IMR-90 (cell line): ENCODE measurements around the gene APOE. TPM values are rescaled to one million over a fixed set of nuclear protein-coding genes. Genes with fewer than 3 reads are reported as not detected.

Experiments used
- ATAC-seq: fragments of 200-7000 bp; cut with Tn5 transposase; 2 replicates; pipeline ENCODE4 v1.9.1; 2020; ENCODE audit warnings: low read depth, mild to moderate bottlenecking, moderate library complexity
- BruUV-seq: library from RNA; stranded (reverse); fragments of 400-500 nt; replicated peaks from 2 replicates; lab custom pipeline; 2021; lab: Mats Ljungman, UMichigan
- CTCF ChIA-PET: fragments of 300-600 bp; formaldehyde crosslinking; extraction: SDS; loops from one replicate; lab custom pipeline; 2021; ENCODE audit warnings: antibody characterized with exemption; lab: Yijun Ruan, JAX
- POLR2A ChIA-PET: fragments of 300-600 bp; sonication (Branson Sonifier 250); formaldehyde crosslinking; loops from one replicate; lab custom pipeline; 2022; ENCODE audit warnings: antibody characterized with exemption; ENCODE audit not compliant: unreplicated experiment; lab: Charles Lee
- DNase-seq: peaks from one replicate; pipeline ENCODE4 v3.0.0; 2013
- H2AFZ ChIP-seq: replicated peaks from 2 replicates; pipeline ENCODE3; 2013; ENCODE audit warnings: low read length, mild to moderate bottlenecking; ENCODE audit not compliant: poor library complexity
- H2AK5ac ChIP-seq: 2 replicates; pipeline ENCODE4 v1.6.1; 2013; ENCODE audit warnings: low read depth, low read length, inconsistent platforms
- H2AK9ac ChIP-seq: replicated peaks from 2 replicates; pipeline ENCODE3; 2013; ENCODE audit warnings: mild to moderate bottlenecking, low read depth, low read length, moderate library complexity; ENCODE audit not compliant: poor library complexity
- H2BK120ac ChIP-seq: 2 replicates; pipeline ENCODE4 v1.6.1; 2013; ENCODE audit warnings: low read depth, low read length, inconsistent platforms
- H2BK15ac ChIP-seq: 3 replicates; pipeline ENCODE4 v1.6.1; 2013; ENCODE audit warnings: low read depth, low read length, inconsistent platforms
- H2BK20ac ChIP-seq: 2 replicates; pipeline ENCODE4 v1.6.1; 2013; ENCODE audit warnings: low read depth, mild to moderate bottlenecking, inconsistent platforms, low read length, moderate library complexity
- H2BK5ac ChIP-seq: 2 replicates; pipeline ENCODE4 v1.6.1; 2013; ENCODE audit warnings: mild to moderate bottlenecking, low read depth, low read length, inconsistent platforms; ENCODE audit not compliant: poor library complexity, severe bottlenecking
- H3K14ac ChIP-seq: replicated peaks from 2 replicates; pipeline ENCODE4 v1.6.1; 2013; ENCODE audit warnings: low read depth, low read length, inconsistent platforms
- H3K18ac ChIP-seq: 2 replicates; pipeline ENCODE4 v1.6.1; 2013; ENCODE audit warnings: low read depth, low read length, control low read depth
- H3K23ac ChIP-seq: 2 replicates; pipeline ENCODE4 v1.6.1; 2013; ENCODE audit warnings: low read depth, low read length, inconsistent platforms
- H3K27ac ChIP-seq: 2 replicates; pipeline ENCODE4 v1.5.1; 2013; ENCODE audit warnings: mild to moderate bottlenecking, control low read depth, low read length; ENCODE audit not compliant: insufficient read depth
- H3K27me3 ChIP-seq: 2 replicates; pipeline ENCODE4 v1.6.1; 2013; ENCODE audit warnings: low read length; ENCODE audit not compliant: control insufficient read depth, insufficient read depth
- H3K36me3 ChIP-seq: 2 replicates; pipeline ENCODE4 v1.6.1; 2013; ENCODE audit warnings: low read length, mixed read lengths; ENCODE audit not compliant: control insufficient read depth, insufficient read depth
- H3K4ac ChIP-seq: 2 replicates; pipeline ENCODE4 v1.6.1; 2013; ENCODE audit warnings: low read depth, low read length, inconsistent platforms
- H3K4me1 ChIP-seq: 2 replicates; pipeline ENCODE4 v1.6.1; 2013; ENCODE audit warnings: low read length, mixed read lengths; ENCODE audit not compliant: control insufficient read depth, insufficient read depth
- H3K4me2 ChIP-seq: 2 replicates; pipeline ENCODE4 v1.6.1; 2013; ENCODE audit warnings: low read depth, mild to moderate bottlenecking, control low read depth, low read length, moderate library complexity
- H3K4me3 ChIP-seq: 2 replicates; pipeline ENCODE4 v1.5.1; 2013; ENCODE audit warnings: low read depth, mild to moderate bottlenecking, control low read depth, low read length, moderate library complexity; ENCODE audit not compliant: insufficient read depth
- H3K56ac ChIP-seq: 2 replicates; pipeline ENCODE4 v1.6.1; 2013; ENCODE audit warnings: low read length, inconsistent platforms; ENCODE audit not compliant: insufficient read depth; ENCODE audit errors: extremely low read depth
- H3K79me1 ChIP-seq, 2 experiments: 2 replicates each; pipeline ENCODE4 v1.6.1; 2013; ENCODE audit warnings: low read length in 2 of 2, inconsistent platforms in 1 of 2, low read depth in 1 of 2
- H3K9ac ChIP-seq: 2 replicates; pipeline ENCODE4 v1.6.1; 2013; ENCODE audit warnings: low read depth, low read length, control low read depth
- H3K9me1 ChIP-seq: 2 replicates; pipeline ENCODE4 v1.6.1; 2013; ENCODE audit warnings: low read length, inconsistent platforms; ENCODE audit not compliant: insufficient read depth
- H3K9me3 ChIP-seq: 2 replicates; pipeline ENCODE4 v1.6.1; 2013; ENCODE audit warnings: low read length; ENCODE audit not compliant: control insufficient read depth, insufficient read depth
- H4K20me1 ChIP-seq: 2 replicates; pipeline ENCODE4 v1.6.1; 2013; ENCODE audit warnings: low read length, inconsistent platforms; ENCODE audit not compliant: insufficient read depth
- H4K5ac ChIP-seq: 2 replicates; pipeline ENCODE4 v1.6.1; 2013; ENCODE audit warnings: mild to moderate bottlenecking, low read depth, low read length, control low read depth
- H4K8ac ChIP-seq, 2 experiments: 2 replicates each; pipeline ENCODE4 v1.6.1; 2013; ENCODE audit warnings: low read depth in 2 of 2, low read length in 2 of 2, control low read depth in 1 of 2, inconsistent platforms in 1 of 2
- H4K91ac ChIP-seq: 2 replicates; pipeline ENCODE4 v1.6.1; 2013; ENCODE audit warnings: low read depth, low read length, inconsistent platforms; ENCODE audit not compliant: insufficient read depth
- BHLHE40 ChIP-seq: fragments of 150-350 bp; IDR thresholded peaks from 2 replicates; pipeline ENCODE4 v1.6.1; 2016; ENCODE audit warnings: mild to moderate bottlenecking, low read depth, low read length
- CHD1 ChIP-seq: IDR thresholded peaks from 2 replicates; pipeline ENCODE4 v1.6.1; 2012; ENCODE audit warnings: low read depth, low read length, improper control_type of control experiment
- ELK1 ChIP-seq: fragments of 150-350 bp; IDR thresholded peaks from 2 replicates; pipeline ENCODE4 v1.6.1; 2016; ENCODE audit warnings: low read depth, mild to moderate bottlenecking, low read length, moderate library complexity, borderline replicate concordance
- MAZ ChIP-seq: IDR thresholded peaks from 2 replicates; pipeline ENCODE4 v1.6.1; 2012; ENCODE audit warnings: low read depth, mild to moderate bottlenecking, low read length, improper control_type of control experiment, moderate library complexity, borderline replicate concordance
- MXI1 ChIP-seq: IDR thresholded peaks from 2 replicates; pipeline ENCODE4 v1.6.1; 2012; ENCODE audit warnings: low read depth, mild to moderate bottlenecking, low read length, moderate library complexity, borderline replicate concordance
- POLR2A ChIP-seq: IDR thresholded peaks from 2 replicates; pipeline ENCODE4 v1.6.1; 2012; ENCODE audit warnings: mild to moderate bottlenecking, low read depth, low read length
- RAD21 ChIP-seq: IDR thresholded peaks from 2 replicates; pipeline ENCODE4 v1.6.1; 2012; ENCODE audit warnings: low read length, improper control_type of control experiment
- USF2 ChIP-seq: fragments of 150-350 bp; IDR thresholded peaks from 2 replicates; pipeline ENCODE4 v1.6.1; 2017; ENCODE audit warnings: mild to moderate bottlenecking, antibody characterized with exemption, low read length, low read depth
- WGBS, 2 experiments: methylation state at CpG; one replicate each; pipeline versions ENCODE4 v1.1.5 to v1.1.7; 2013; ENCODE audit warnings: missing lambda C conversion rate in 2 of 2; ENCODE audit not compliant: insufficient read length in 1 of 2; ENCODE audit errors: extremely low coverage in 2 of 2; 5-methylcytosine and 5-hydroxymethylcytosine counted together
- dilution Hi-C: fragments of 300-500 bp; cut with HindIII; formaldehyde crosslinking; loops from one replicate; pipeline ENCODE4 v1.14.3; 2018; ENCODE audit warnings: low sequenced_read_pairs; ENCODE audit not compliant: unreplicated experiment
- in situ Hi-C: fragments of 300-500 bp; cut with MboI; formaldehyde crosslinking; loops from 3 replicates; pipeline ENCODE4 v1.14.3; 2019; ENCODE audit warnings: low sequenced_read_pairs, inconsistent platforms, mixed read lengths
- intact Hi-C: fragments of 100-400 bp; cut with micrococcal nuclease; formaldehyde crosslinking; loops from 2 replicates; pipeline ENCODE4 v1.10.0; 2022
- polyA plus RNA-seq, 3 experiments: library from polyadenylated mRNA; depleted of rRNA; stranded (reverse); fragments of >200 nt; gene quantifications; 2 replicates each; pipeline ENCODE4 v1.2.3, GENCODE V29; 2012; ENCODE audit warnings: low replicate concordance in 1 of 3
- total RNA-seq: library from RNA; depleted of rRNA; stranded (reverse); fragments of >200 nt; gene quantifications from 2 replicates; pipeline ENCODE4 v1.2.3, GENCODE V29; 2012

Gene APOE
- total and polyA plus RNA-seq, 2 of the 4 experiments (the other 2 are of a cell fraction): 0.18 to 2.0 TPM

GRCh38 chr19:44891016-44891882 is 14.3 kb upstream of the APOE start, which contains the start of gene TOMM40 (continued):
- TF ChIP-seq ELK1 (no peak), CHD1 (no peak)

GRCh38 chr19:44892932-44893331 is 12.7 kb upstream of the APOE start:
- Histone ChIP-seq H2AK9ac (no peak overlapping the region), H3K4ac (no peak overlapping the region), H2AFZ (no peak overlapping the region), H3K9me3 (no peaks in the 10 kb centered on the region), H3K4me1 (peaks cover 4% of the 10 kb centered on the region), H4K5ac (no peak overlapping the region), H4K8ac (no peak overlapping the region), H3K14ac (no peak overlapping the region), H3K9me1 (peaks cover 7% of the 10 kb centered on the region), H3K23ac (no peak overlapping the region), H2AK5ac (no peak overlapping the region), H2BK20ac (no peak overlapping the region), H3K27ac (no peak overlapping the region), H3K56ac (no peak overlapping the region), H3K4me2 (no peak overlapping the region), H4K20me1 (peaks cover 10% of the 10 kb centered on the region), H3K27me3 (no peaks in the 10 kb centered on the region), H4K91ac (no peak overlapping the region), H2BK5ac (no peak overlapping the region), H2BK15ac (no peak overlapping the region), H3K4me3 (no peak overlapping the region), H2BK120ac (no peak overlapping the region), H3K9ac (no peak overlapping the region), H3K36me3 (peaks cover 45% of the 10 kb centered on the region), H3K18ac (no peak overlapping the region), H3K79me1 (peaks cover 20 to 43% of the 10 kb centered on the region in 2 experiments)
- ChIA-PET POLR2A (no interaction called here), CTCF (interaction anchor here (0.8 kb wide), 1 partner anchor 59 kb away, joined by 4 read pairs; no protein-coding TSS in a partner anchor)
- ATAC-seq (no peak), DNase-seq (no peak)
- TF ChIP-seq BHLHE40: no peak
- no peak for TF ChIP-seq POLR2A
- TF ChIP-seq MXI1: no peak
- TF ChIP-seq USF2: no peak
- no peak for TF ChIP-seq ELK1
- no peak for TF ChIP-seq RAD21
- TF ChIP-seq MAZ: no peak
- no peak for TF ChIP-seq CHD1
- intact Hi-C loops (no loop called here), dilution Hi-C loops (no loop called here), in situ Hi-C loops (no loop called here)
- BruUV-seq: no TSS peak
- WGBS, 2 experiments: 100% methylated on average over 3 of the region's 7 CpGs; no CpG with 5 or more reads in 1 of the 2 experiments
